GM04504 (cell line): ENCODE data around the gene ETV4.
A peak's percentile ranks its signal among the peaks of the same experiment; 100 is the strongest.

ENCODE experiments used
- DNase-seq: peaks from one replicate; pipeline ENCODE4 v3.0.0-alpha.2; 2012; ENCODE audit warnings: low read depth

Gene ETV4

DNA sequence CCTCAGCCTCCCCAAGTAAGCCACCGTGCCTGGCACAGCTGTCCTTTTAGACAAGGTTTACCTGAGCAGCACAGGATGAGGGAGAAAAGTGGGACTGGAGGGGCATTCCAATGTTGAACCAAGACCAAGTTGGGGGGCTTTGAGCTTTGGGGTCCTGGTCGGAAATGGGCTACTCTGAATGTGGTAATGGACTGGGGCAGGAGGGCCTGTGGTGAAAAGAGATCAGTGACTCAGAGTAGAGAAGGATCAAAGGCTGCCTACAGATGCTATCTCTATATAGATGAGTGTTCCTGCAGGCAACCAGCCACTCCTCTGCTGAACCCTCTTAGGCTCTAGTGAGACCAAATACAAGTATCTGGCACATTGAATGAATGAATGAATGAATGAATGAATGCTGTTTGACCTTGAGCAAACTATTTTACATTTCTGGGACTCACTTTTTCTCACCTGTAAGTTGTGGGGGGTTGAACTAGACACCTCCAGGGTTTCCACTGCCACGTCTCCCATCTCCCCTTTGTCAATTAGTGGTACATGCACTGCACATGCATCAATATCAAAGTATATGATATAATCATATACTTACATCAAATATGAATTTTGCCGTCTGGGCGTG is 26.3 kb upstream of the ETV4 start:
- no peak for DNase-seq

DNA sequence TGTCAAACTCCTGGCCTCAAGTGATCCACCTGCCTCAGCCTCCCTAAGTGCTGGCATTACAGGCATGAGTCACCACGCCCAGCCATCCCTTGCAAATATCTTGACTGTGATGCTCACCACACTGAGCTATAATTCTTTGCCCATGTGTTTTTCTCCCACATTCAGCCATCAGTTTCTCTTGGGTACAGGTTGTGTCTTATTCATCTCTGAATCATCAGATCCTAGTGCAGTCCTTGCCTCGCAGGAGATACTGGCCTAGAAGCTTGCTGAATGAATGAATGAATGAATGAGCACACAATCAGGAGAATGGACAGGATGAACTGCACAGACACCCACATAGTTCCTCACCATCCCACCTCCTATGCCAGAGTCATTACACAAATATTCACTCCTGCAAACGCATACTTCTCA is 24.4 kb upstream of the ETV4 start:
- DNase-seq, result peak; percentile 48

GRCh38 chr17:43568506-43569082 is 22.5 kb upstream of the ETV4 start:
- no peak for DNase-seq

- no peak for DNase-seq
Measured at GRCh38 chr17:43563600-43564594, 17.8 kb upstream of the ETV4 start.

DNA sequence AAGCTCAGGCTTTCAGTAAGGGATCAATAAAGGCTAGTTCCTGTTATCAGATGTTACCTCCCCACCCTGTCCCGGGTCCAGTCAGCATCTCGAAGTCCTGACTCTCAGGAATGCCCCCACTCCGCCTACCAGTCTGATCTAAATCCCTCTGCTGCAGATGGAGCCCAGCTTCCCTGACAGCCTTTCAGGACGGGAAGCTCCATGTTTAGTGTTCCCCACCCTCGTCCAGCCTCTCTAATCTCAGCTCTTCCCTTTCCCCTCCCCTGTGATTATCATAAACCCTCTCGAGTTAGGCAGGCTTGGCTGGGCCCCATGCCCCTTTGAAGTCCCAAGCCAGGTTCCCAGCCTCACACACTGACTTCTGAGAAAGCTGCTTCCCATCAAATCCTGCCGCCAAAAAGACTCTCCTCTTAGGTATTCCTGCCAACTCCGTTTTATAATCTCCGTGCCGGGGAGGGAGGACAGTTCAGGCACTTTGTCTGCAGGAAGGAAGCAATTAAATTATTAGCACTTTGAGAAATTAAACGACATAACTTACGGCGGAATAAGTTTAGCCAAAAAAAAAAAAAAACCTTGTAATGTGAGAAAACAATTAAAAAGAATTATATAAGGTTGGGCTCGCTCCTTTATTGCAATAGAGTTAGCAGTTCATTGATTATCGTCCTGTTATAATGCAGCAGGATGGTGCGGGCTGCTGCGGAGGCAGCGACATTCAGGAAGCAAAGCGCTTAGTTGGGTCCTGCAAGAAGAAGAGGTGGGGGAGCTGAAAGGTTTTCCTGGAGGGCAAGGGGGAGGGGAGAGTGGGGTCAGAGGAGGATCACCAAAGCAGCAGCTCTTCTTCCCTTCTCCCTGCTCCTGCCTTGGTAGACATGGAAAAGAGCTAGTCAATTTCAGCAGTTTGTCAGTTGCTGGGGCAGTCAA is 16.8 kb upstream of the ETV4 start:
- no peak for DNase-seq

GRCh38 chr17:43560461-43561427 is 14.6 kb upstream of the ETV4 start:
- DNase-seq, result no peak

GRCh38 chr17:43559161-43559816 is 13.1 kb upstream of the ETV4 start:
- no peak for DNase-seq

DNA sequence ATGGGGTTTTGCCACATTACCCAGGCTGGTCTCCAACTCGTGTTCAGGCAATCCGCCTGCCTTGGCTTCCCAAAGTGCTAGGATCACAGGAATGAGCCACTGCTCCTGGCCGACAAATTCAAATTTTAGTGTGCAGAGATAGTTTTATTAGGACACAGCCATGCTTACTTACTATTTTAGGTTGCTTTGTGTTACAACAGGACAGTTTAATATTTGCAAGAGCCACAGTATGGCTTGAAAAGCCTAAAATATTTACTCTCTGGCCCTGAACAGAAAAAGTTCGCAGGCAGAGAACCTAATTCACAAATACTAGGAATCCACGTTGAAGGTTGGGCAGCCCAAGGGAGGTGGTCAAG is 12.6 kb upstream of the ETV4 start:
- no peak for DNase-seq

GRCh38 chr17:43556292-43556691 is 10.2 kb upstream of the ETV4 start:
- peak; percentile 89 for DNase-seq

DNA sequence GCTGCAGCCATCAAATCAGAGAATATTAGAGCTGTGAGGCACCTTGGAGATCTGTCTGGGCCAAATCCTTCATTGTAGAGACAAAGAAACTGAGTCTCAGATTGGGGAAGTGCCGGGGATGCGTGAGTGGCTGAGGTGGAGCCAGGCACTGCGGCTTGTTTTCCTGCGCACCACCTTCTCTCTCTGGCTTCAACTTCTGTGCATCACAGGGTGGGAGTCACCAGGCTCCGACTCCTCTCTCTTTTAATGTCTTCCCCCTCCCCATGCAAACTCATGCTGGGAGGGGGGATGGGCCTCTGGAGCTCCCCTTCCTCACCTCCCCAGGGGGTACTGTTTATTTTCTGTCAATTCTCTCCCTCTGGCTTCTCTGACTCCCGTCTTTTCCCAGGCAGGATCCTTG is 8.7 kb upstream of the ETV4 start:
- no peak for DNase-seq

GRCh38 chr17:43553573-43553972 is 7.4 kb upstream of the ETV4 start:
- DNase-seq, result no peak

DNA sequence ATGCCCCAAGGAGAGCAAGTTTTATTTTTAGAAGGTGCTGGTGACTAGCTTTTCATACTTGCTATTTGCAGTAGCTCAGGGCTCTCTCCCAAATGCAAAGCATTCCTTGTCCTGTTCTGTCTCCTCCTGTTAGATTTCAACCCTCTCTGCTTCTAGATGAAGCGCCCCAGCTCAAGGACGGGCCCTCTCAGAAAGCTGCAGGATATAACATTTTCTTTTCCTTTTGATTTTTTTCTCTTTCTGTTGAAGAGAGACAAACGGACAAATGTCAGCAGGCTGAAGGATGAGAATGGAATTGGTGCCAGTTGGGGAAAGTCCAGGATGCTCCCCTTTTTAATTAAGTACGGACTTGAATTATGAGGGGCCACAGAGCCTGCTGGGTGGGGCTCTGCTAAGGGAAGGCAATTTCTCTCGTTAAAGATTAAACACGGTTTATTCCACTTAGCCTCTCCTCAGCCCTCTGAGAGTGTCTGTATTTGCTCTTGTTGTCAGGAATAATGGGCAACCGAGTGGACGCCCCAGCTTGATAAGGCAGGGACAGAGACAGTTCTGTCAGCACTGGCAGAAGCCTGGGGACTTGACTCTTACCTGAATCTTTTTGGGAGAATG is 6.2 kb upstream of the ETV4 start:
- DNase-seq, result no peak

DNA sequence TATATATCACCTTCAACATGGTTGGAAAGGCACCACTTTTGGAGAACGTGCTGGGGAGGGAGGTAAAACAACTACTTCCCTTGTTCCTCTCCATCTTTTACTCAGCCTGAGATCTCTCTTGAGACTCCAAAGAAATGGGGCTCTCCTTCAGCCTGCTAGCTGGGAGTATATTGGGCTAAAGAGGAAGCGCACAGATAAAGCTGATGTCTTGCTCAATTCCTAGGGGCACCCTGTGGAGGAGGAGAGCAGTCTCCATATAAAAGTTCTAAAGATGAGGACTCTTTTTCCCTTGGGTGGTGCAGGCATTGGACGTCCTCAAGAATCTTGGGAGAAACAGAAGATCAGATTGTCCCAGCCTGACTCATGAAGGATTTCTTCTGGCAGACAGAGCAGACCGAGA is 4.6 kb upstream of the ETV4 start:
- DNase-seq, result no peak

GRCh38 chr17:43549496-43549895 is 3.4 kb upstream of the ETV4 start:
- no peak for DNase-seq

- no peak for DNase-seq
Measured at GRCh38 chr17:43548689-43549379, 2.7 kb upstream of the ETV4 start.

DNA sequence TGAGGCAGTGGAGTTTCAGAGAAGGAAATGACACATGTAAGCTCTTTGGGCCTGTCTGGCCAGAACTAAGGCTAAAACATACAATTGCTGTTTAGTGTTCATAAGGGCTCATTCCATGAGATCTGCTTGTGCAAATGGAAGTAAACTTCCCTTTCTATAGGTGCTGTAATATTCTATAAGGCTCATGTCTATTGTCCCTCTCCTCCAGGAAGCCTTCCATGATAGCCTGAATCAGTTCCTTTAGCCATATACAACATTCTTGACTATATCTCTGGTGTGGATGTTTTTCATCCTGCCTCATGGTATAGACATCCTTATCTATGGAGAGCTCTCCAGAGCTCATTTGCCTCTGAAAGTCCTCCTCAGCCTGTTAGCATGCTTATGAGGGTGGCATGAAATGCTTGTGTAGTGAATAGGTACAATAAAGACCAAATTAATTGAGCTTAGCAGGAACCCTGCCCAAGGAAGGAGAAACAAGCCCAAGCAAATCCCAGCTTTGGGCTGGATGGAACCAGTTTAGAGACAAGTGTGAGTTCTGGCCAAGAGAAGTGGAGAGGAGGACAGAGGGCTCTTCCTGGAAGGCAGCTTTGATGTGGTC is 1.6 kb upstream of the ETV4 start:
- no peak for DNase-seq

DNA sequence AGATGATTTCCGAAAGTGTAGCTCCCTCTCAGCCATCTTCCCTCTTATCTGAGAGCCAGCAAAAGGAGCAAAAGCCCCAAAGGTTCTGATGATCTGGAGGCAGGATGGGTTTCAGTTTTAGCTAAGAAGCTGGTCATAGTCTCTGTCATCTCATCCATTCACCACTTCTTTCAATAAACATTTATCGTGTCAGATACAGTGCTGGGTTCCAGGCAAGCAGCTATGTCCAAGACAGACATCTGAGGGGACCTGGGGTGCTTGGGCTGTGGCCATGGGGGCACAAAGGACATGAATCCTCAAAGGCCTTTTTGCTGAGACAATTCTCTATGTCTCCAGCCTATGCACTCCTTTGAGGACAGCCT is 1.0 kb upstream of the ETV4 start:
- no peak for DNase-seq

DNA sequence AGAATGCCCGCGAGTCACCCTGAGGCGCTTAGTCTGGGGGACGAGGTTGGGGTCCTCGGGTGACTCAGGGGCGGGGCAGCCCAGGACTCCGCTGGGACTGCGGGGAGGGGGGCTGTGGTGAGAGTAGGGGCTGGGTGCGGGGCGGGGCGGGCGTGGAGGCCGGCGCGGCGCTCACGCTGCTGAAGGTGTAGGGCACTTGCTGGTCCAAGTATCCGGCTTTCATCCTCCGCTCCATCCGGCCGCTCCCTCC is 832 bp downstream of the ETV4 start:
- no peak for DNase-seq
